GM19452 (cell line): ENCODE data around the gene MCEE.
"Not testable (repeated sequence)": the region's sequence is repeated elsewhere in the genome, so short reads cannot be mapped to it uniquely, and the experiment has no call there.

Source experiments
- ATAC-seq: cut with Tn5 transposase; IDR thresholded peaks from one replicate; pipeline ENCODE4 v1.9.1; 2021; ENCODE audit not compliant: unreplicated experiment

MCEE gene

GRCh38 chr2:71083752-71084312, 46.2 kb downstream of the MCEE start:
- not testable (repeated sequence) for ATAC-seq

GRCh38 chr2:71083297-71083696, 46.7 kb downstream of the MCEE start:
- not testable (repeated sequence) for ATAC-seq

DNA sequence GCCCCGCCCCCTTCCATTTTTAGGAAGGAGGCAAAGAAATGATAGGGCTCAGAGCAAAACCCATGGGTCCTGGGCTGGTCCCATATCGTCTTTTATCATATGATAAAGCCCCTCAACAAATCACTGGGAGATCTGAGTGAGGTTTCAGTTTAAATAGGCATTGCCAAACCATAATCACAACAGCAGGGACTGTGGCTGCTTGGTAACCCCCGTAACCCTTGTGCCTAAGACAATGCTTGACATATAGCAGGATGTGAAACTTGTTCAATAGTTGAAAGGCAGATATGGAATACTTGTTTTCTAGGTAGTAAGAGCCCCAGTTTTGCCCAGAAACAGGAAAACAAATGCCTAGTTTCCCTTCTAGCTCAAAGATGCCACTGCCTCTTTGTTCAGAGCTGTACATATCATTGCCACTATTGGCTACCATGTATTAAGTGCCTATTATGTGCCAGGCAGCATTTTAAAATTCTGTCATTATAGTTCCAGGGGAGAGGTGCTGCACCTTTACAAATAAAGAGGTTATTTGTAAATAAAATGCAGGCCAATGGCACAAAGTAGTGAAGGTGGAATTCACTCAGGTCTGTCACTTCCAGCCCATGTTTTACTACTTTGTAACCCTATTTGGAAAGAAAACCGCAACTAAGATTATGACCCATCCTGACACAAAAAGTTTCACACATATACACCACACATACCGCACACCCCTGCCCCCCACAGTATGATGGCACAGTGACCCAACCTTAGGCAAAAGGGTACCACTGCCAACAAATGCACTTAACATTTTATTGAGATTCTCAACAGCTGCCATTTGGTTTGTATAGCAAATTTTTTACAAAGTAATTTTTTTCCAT, 47.4 kb downstream of the MCEE start:
- peak; percentile 74 for ATAC-seq

DNA sequence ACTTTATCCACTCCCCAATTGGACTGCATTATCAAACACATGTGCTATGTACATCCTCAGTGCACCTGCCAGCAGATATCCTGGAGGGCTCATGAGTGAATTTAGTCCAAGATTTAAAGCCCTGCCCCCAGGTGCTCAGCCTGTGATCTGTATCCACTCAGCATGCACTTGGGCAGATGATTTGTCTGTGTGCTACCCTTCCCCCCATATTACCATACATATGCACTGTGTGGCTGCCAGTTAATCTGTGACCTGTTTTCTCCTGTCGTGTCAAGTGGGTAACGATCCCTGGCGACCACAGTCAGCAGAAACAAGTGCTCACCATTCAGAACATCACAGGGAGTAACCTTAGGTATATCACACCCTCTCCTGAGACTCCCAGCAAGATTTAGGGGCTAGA, 51.4 kb downstream of the MCEE start:
- ATAC-seq, result no peak

DNA sequence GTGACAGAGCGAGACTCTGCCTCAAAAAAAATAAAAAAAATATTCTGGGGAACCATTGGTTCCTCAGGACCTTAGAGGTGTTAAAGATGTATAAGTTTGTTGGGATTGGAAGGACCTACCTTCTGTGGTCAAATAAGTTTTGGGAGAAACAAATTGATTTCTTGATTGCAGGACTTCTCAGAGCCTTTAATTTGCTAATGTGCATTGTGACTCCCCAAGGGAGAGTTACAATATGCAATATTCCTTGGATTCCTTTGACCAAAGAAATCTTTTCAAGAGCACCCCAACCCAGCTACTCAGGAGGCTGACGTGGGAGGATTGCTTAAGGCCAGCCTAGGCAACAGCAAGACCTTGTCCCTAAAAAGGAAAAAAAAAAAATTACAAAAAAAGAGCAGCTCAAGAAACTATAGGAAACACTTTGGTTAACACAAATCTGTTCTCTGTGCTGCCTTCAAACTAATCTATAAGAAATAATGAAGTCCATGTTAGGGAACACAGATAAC, 55.1 kb downstream of the MCEE start:
- no peak for ATAC-seq

- ATAC-seq, result no peak
These were observed 56.6 kb downstream of the MCEE start for GRCh38 chr2:71073475-71073874.

- ATAC-seq, result no peak
These were observed 57.5 kb downstream of the MCEE start for GRCh38 chr2:71072492-71072891.

DNA sequence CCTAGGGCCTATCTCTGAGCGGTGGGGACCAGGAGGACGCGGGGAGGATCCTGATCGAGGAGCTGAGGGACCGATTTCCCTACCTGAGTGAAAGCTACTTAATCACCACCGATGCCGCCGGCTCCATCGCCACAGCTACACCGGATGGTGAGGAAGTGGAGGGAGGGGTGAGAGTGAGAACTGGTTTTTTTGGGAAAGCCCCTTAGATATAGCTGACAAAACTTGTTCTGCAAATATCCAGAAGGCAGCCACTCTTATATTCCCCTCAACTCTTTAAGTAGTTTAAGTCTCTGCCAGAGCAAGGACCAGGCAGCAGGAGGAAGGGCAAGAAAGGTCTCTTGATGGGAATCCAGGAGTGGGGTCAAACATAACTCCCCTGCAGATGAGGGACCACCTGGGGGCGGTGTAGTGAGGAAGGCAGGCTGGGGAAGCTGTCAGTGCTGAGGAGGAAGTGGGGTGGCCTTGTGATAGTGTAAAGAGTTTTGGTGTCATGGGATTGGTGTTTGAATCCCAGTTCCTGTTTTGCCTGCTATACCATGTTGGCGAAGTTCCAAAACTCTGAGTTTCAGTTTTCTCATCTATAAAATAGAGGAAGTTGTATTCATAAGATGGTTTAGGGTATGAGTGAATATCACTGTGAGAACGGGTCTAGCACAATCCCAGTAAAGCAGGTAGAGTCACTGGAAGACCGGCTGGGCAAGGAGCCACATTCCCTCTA, 58.2 kb downstream of the MCEE start:
- peak; percentile 50 for ATAC-seq

GRCh38 chr2:71070294-71071093, 59.5 kb downstream of the MCEE start:
- no peak for ATAC-seq

DNA sequence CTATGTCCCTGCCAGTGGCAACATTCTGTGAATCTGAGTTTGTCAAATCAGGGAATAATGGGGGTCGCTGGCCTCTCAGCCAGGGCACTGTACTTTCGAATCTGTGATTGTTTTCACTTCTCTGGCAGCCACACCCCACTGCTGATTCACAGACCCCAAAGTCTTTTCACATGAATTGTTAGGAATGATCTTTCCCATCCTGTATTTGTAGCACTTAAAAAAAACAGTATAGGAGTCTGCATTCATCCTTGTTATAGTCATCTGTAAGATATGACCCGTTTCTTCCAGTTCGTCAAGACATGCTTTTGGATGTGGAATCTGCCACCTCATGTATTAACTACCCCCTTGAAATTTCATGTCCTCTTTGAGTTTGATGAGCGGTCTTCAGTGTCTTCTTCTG, 60.7 kb downstream of the MCEE start:
- ATAC-seq, result no peak

GRCh38 chr2:71068218-71069035, 61.6 kb downstream of the MCEE start, which contains the start of gene NAGK:
Gene NAGK (plus strand): TSS chr2:71068648. CDS start chr2:71068684, 36 bp downstream.
- ATAC-seq, result peak; percentile 52

GRCh38 chr2:71067567-71068217, 62.3 kb downstream of the MCEE start:
- ATAC-seq, result peak; percentile 1

DNA sequence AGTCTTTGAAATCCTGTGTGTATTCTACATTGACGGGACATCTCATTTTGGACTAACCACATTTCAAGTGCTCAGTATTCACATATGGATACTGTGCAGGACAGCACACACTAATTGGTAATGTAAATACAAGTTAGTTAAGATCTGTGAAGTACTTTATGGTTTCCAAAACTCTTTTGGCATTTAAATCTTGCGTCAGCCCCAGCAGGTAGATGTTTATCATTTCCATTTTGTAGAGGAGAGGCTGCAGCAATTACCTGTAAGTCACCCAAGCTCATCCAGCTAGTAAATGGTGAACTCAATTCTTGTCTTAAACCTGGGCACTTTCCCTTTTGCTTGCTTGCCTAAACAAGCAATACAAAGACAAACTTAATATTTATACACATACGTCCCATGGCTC, 63.2 kb downstream of the MCEE start:
- ATAC-seq, result no peak

GRCh38 chr2:71064754-71065621, 65.0 kb downstream of the MCEE start:
- no peak for ATAC-seq

GRCh38 chr2:71064110-71064611, 65.9 kb downstream of the MCEE start:
- ATAC-seq, result no peak

DNA sequence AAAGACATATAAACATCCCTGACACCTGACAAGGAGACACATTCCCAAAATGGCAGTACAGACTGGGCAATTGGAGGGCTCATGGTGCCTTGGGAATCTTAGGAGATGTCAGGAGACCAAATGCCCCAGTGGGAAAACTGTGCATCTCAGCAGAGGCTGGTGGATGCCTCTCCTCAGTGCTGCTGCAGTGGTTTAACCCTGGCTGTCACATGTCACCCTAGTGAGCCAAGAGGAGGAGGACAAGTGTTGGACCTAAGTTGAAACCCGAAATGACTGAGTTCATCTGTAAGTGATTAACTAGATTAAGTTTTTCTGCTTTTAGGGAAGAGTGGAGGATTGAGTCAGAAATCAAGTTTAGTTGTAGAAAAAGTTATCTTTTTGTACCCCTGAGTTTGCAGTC, 66.8 kb downstream of the MCEE start:
- ATAC-seq, result no peak

DNA sequence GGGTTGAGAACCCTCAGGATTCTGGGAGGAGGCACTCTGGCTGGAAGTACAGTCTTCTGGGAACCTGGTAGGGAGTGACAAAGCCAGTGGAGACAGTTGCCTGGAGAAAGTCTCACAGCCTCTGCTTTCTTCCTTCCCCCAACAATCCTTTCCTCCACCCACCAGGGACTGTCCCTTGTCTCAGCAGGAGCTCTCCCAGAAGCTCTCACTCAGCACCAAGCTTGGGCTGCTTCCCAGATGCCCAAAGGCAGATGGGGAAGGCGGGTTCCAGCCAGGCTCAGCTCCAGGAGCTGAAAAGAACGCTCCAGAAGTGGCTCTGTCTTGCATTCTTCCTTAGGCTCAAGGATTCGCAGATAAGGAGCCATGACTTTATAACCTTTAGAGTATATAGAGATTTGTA, 69.2 kb downstream of the MCEE start:
- no peak for ATAC-seq

GRCh38 chr2:71060211-71060610, 69.8 kb downstream of the MCEE start:
- no peak for ATAC-seq
